ENCODE measurements around the gene CACNB2. TPM values are rescaled to one million over a fixed set of nuclear protein-coding genes. Genes with fewer than 3 reads are reported as not detected.

The CACNB2 gene
- total RNA-seq, 1 experiment from 2014 or later: not detected

GRCh38 chr10:18216482-18216881, 76.3 kb downstream of the CACNB2 start:
- no TSS peak for BruUV-seq (replicated peaks)
- Mint-ChIP-seq H3K36me3 (ENCODE audit: insufficient read depth, unreplicated experiment) (no peaks in the 10 kb centered on the region), H3K4me3 (ENCODE audit: low read depth, unreplicated experiment) (no peak overlapping the region), H3K4me1 (ENCODE audit: low read depth, unreplicated experiment) (no peaks in the 10 kb centered on the region), H3K27ac (ENCODE audit: unreplicated experiment) (no peak overlapping the region), H3K9me3 (ENCODE audit: low read depth, unreplicated experiment) (no peaks in the 10 kb centered on the region), H3K27me3 (ENCODE audit: unreplicated experiment) (no peaks in the 10 kb centered on the region)
- intact Hi-C loops (cut with micrococcal nuclease; ENCODE audit: unreplicated experiment): loop anchor here (2.0 to 5.0 kb wide), 2 partner anchors 370 to 609 kb away; no protein-coding TSS in a partner anchor
- no peak for DNase-seq
- TF ChIP-seq CTCF (IDR thresholded peaks at IDR 0.05; ENCODE audit: unreplicated experiment): no peak
- CTCF ChIA-PET: interaction anchor here (0.6 to 1.0 kb wide), 2 partner anchors 369 to 478 kb away, joined by 4 read pairs; no protein-coding TSS in a partner anchor

GRCh38 chr10:18217577-18217976, 77.4 kb downstream of the CACNB2 start:
- CTCF ChIA-PET: no interaction called here
- Mint-ChIP-seq H3K4me3 (ENCODE audit: low read depth, unreplicated experiment) (no peak overlapping the region), H3K36me3 (ENCODE audit: insufficient read depth, unreplicated experiment) (no peaks in the 10 kb centered on the region), H3K4me1 (ENCODE audit: low read depth, unreplicated experiment) (no peaks in the 10 kb centered on the region), H3K27me3 (ENCODE audit: unreplicated experiment) (no peaks in the 10 kb centered on the region), H3K9me3 (ENCODE audit: low read depth, unreplicated experiment) (no peaks in the 10 kb centered on the region), H3K27ac (ENCODE audit: unreplicated experiment) (no peak overlapping the region)
- no peak for DNase-seq
- TF ChIP-seq CTCF (IDR thresholded peaks at IDR 0.05; ENCODE audit: unreplicated experiment): no peak
- intact Hi-C loops (cut with micrococcal nuclease; ENCODE audit: unreplicated experiment): loop anchor here (2.0 to 5.0 kb wide), 2 partner anchors 371 to 610 kb away; no protein-coding TSS in a partner anchor
- BruUV-seq (replicated peaks): no TSS peak

- no peak for TF ChIP-seq CTCF (IDR thresholded peaks at IDR 0.05; ENCODE audit: unreplicated experiment)
- no TSS peak for BruUV-seq (replicated peaks)
- CTCF ChIA-PET: no interaction called here
- Mint-ChIP-seq H3K9me3 (ENCODE audit: low read depth, unreplicated experiment) (no peaks in the 10 kb centered on the region), H3K27ac (ENCODE audit: unreplicated experiment) (no peak overlapping the region), H3K27me3 (ENCODE audit: unreplicated experiment) (no peaks in the 10 kb centered on the region), H3K4me1 (ENCODE audit: low read depth, unreplicated experiment) (no peaks in the 10 kb centered on the region), H3K36me3 (ENCODE audit: insufficient read depth, unreplicated experiment) (no peaks in the 10 kb centered on the region), H3K4me3 (ENCODE audit: low read depth, unreplicated experiment) (no peak overlapping the region)
- intact Hi-C loops (cut with micrococcal nuclease; ENCODE audit: unreplicated experiment): loop anchor here (5.0 kb wide), 1 partner anchor 612 kb away; no protein-coding TSS in a partner anchor
- no peak for DNase-seq
Measured at GRCh38 chr10:18219146-18219545, 78.9 kb downstream of the CACNB2 start.

GRCh38 chr10:18221123-18221522, 80.9 kb downstream of the CACNB2 start:
- no peak for DNase-seq
- intact Hi-C loops (cut with micrococcal nuclease; ENCODE audit: unreplicated experiment): no loop called here
- H3K4me1 Mint-ChIP-seq (ENCODE audit: low read depth, unreplicated experiment): no peaks in the 10 kb centered on the region
- H3K27me3 Mint-ChIP-seq (ENCODE audit: unreplicated experiment): peaks cover 13% of the 10 kb centered on the region
- no peak overlapping the region for H3K27ac Mint-ChIP-seq (ENCODE audit: unreplicated experiment)
- H3K4me3 Mint-ChIP-seq (ENCODE audit: low read depth, unreplicated experiment): no peak overlapping the region
- CTCF ChIA-PET: no interaction called here
- no peaks in the 10 kb centered on the region for H3K9me3 Mint-ChIP-seq (ENCODE audit: low read depth, unreplicated experiment)
- no peaks in the 10 kb centered on the region for H3K36me3 Mint-ChIP-seq (ENCODE audit: insufficient read depth, unreplicated experiment)
- BruUV-seq (replicated peaks): no TSS peak
- no peak for TF ChIP-seq CTCF (IDR thresholded peaks at IDR 0.05; ENCODE audit: unreplicated experiment)

Data from Calu3 (cell line).